ENCODE data around the gene FCN1. TPM values are rescaled to one million over a fixed set of nuclear protein-coding genes. Genes with fewer than 3 reads are reported as not detected.

Gene FCN1
- polyA plus RNA-seq, 3 donors, result 2,884 to 7,680 (median 6,268) TPM

- Histone ChIP-seq H4K20me1 (ENCODE audit: insufficient read depth, low read length) (peaks cover 49% of the 10 kb centered on the region), H3K4me3 (replicated peaks in 1 of 3; ENCODE audit: low read depth in 2 of 3, low read length in 3 of 3) (peak overlapping the region; percentile 67 to 97 (median 96)), H3K27me3 (ENCODE audit: control insufficient read depth in 2 of 2, insufficient read depth in 2 of 2, low read length in 2 of 2) (no peaks in the 10 kb centered on the region), H3K9ac (ENCODE audit: insufficient read depth, low read length, poor library complexity, severe bottlenecking) (peak overlapping the region; percentile 81), H2AFZ (ENCODE audit: insufficient read depth, low read depth, low read length, poor library complexity, severe bottlenecking) (no peak overlapping the region), H3K9me3 (replicated peaks in 1 of 2; ENCODE audit: control insufficient read depth in 1 of 2, insufficient read depth in 1 of 2, low read length in 2 of 2) (peaks cover 30 to 50% of the 10 kb centered on the region in 2 donors), H3K79me2 (ENCODE audit: insufficient read depth, low read length) (peaks cover 64% of the 10 kb centered on the region), H3K4me2 (replicated peaks; ENCODE audit: extremely low read depth, low read length, poor library complexity, severe bottlenecking) (peak overlapping the region; percentile 99), H3K36me3 (replicated peaks in 1 of 2; ENCODE audit: control insufficient read depth in 1 of 2, insufficient read depth in 2 of 2, low read length in 2 of 2) (peaks cover 60 to 66% of the 10 kb centered on the region in 2 donors), H3K4me1 (ENCODE audit: control insufficient read depth in 1 of 2, insufficient read depth in 2 of 2, low read length in 2 of 2) (peaks cover 76 to 80% of the 10 kb centered on the region in 2 donors), H3K27ac (ENCODE audit: low read depth in 1 of 2, low read length in 2 of 2) (peak overlapping the region; percentile 83 to 91)
- 97% methylated on average over 19 of the region's 26 CpGs for WGBS (ENCODE audit: insufficient coverage)
- Mint-ChIP-seq H3K4me3 (peak overlapping the region; percentile 98 to 99), H3K9me3 (peaks cover 28 to 51% (median 37%) of the 10 kb centered on the region in 7 donors), H3K27ac (peak overlapping the region; percentile 91 to 98 (median 97)), H3K27me3 (ENCODE audit: low read depth in 3 of 3) (peaks cover 0 to 6% (median 0%) of the 10 kb centered on the region in 3 donors), H3K36me3 (peaks cover 71 to 82% of the 10 kb centered on the region in 2 donors), H3K4me1 (peaks cover 70% of the 10 kb centered on the region)
- TF ChIP-seq, protein P1, sequence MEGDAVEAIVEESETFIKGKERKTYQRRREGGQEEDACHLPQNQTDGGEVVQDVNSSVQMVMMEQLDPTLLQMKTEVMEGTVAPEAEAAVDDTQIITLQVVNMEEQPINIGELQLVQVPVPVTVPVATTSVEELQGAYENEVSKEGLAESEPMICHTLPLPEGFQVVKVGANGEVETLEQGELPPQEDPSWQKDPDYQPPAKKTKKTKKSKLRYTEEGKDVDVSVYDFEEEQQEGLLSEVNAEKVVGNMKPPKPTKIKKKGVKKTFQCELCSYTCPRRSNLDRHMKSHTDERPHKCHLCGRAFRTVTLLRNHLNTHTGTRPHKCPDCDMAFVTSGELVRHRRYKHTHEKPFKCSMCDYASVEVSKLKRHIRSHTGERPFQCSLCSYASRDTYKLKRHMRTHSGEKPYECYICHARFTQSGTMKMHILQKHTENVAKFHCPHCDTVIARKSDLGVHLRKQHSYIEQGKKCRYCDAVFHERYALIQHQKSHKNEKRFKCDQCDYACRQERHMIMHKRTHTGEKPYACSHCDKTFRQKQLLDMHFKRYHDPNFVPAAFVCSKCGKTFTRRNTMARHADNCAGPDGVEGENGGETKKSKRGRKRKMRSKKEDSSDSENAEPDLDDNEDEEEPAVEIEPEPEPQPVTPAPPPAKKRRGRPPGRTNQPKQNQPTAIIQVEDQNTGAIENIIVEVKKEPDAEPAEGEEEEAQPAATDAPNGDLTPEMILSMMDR (IDR thresholded peaks at IDR 0.05), result no peak
- peak in 1 of 3 donors; percentile 3 for DNase-seq
- intact Hi-C loops (cut with micrococcal nuclease), result no loop called here
These were observed 2.4 kb downstream of the FCN1 start for GRCh38 chr9:134915046-134915985.

- Mint-ChIP-seq H3K4me1 (peaks cover 70% of the 10 kb centered on the region), H3K27ac (peak overlapping the region; percentile 64 to 98 (median 97)), H3K27me3 (ENCODE audit: low read depth in 3 of 3) (peaks cover 0 to 6% (median 0%) of the 10 kb centered on the region in 3 donors), H3K9me3 (peaks cover 31 to 55% (median 42%) of the 10 kb centered on the region in 7 donors), H3K4me3 (peak overlapping the region; percentile 98 to 99), H3K36me3 (peaks cover 75 to 87% of the 10 kb centered on the region in 2 donors)
- Histone ChIP-seq H3K4me3 (replicated peaks in 1 of 3; ENCODE audit: low read depth in 2 of 3, low read length in 3 of 3) (peak overlapping the region; percentile 67 to 97 (median 96)), H3K4me1 (ENCODE audit: control insufficient read depth in 1 of 2, insufficient read depth in 2 of 2, low read length in 2 of 2) (peaks cover 70 to 72% of the 10 kb centered on the region in 2 donors), H4K20me1 (ENCODE audit: insufficient read depth, low read length) (peaks cover 57% of the 10 kb centered on the region), H3K9ac (ENCODE audit: insufficient read depth, low read length, poor library complexity, severe bottlenecking) (peak overlapping the region; percentile 81), H3K27ac (ENCODE audit: low read depth in 1 of 2, low read length in 2 of 2) (peak overlapping the region; percentile 83 to 91), H3K4me2 (replicated peaks; ENCODE audit: extremely low read depth, low read length, poor library complexity, severe bottlenecking) (peak overlapping the region; percentile 99), H2AFZ (ENCODE audit: insufficient read depth, low read depth, low read length, poor library complexity, severe bottlenecking) (no peak overlapping the region), H3K27me3 (ENCODE audit: control insufficient read depth in 2 of 2, insufficient read depth in 2 of 2, low read length in 2 of 2) (no peaks in the 10 kb centered on the region), H3K79me2 (ENCODE audit: insufficient read depth, low read length) (peaks cover 64% of the 10 kb centered on the region), H3K36me3 (replicated peaks in 1 of 2; ENCODE audit: control insufficient read depth in 1 of 2, insufficient read depth in 2 of 2, low read length in 2 of 2) (peaks cover 67 to 74% of the 10 kb centered on the region in 2 donors), H3K9me3 (replicated peaks in 1 of 2; ENCODE audit: control insufficient read depth in 1 of 2, insufficient read depth in 1 of 2, low read length in 2 of 2) (peaks cover 39 to 58% of the 10 kb centered on the region in 2 donors)
- no peak for DNase-seq
- WGBS (ENCODE audit: insufficient coverage), result 97% methylated on average over 6 of the region's 7 CpGs
- intact Hi-C loops (cut with micrococcal nuclease), result no loop called here
- TF ChIP-seq, protein P1 (IDR thresholded peaks at IDR 0.05), result no peak
These were observed 3.2 kb downstream of the FCN1 start for GRCh38 chr9:134914501-134914834.

All from CD14-positive monocyte (primary cell).